GM12878 (cell line): Measurements from ENCODE around the gene TOP2A. TPM values are rescaled to one million over a fixed set of nuclear protein-coding genes. Genes with fewer than 3 reads are reported as not detected.

ENCODE experiments used
- ATAC-seq: fragments of 200-7000 bp; cut with Tn5 transposase; 3 replicates; pipeline ENCODE4 v1.9.1; 2020; ENCODE audit warnings: mild to moderate bottlenecking, moderate library complexity
- BruUV-seq: library from RNA; stranded (reverse); fragments of 400-500 nt; replicated peaks from 2 replicates; lab custom pipeline; 2021; lab: Mats Ljungman, UMichigan
- CTCF ChIA-PET: fragments of 300-600 bp; sonication (Branson Sonifier 250); formaldehyde crosslinking; extraction: SDS; loops from one replicate; lab custom pipeline; 2021; ENCODE audit warnings: inconsistent platforms; lab: Yijun Ruan, JAX
- POLR2A ChIA-PET: fragments of 350-600 bp; formaldehyde crosslinking; extraction: SDS; loops from one replicate; lab custom pipeline; 2021; ENCODE audit warnings: inconsistent platforms; lab: Charles Lee
- RAD21 ChIA-PET: fragments of 300-600 bp; sonication (Branson Sonifier 250); formaldehyde crosslinking; loops from one replicate; lab custom pipeline; 2023; ENCODE audit warnings: antibody characterized with exemption; ENCODE audit not compliant: unreplicated experiment; lab: Charles Lee
- SMC1A ChIA-PET: fragments of 300-600 bp; sonication (Branson Sonifier 250); formaldehyde crosslinking; loops from one replicate; lab custom pipeline; 2023; ENCODE audit not compliant: unreplicated experiment, uncharacterized antibody; lab: Charles Lee
- DNase-seq: peaks from one replicate; pipeline ENCODE4 v3.0.0-alpha.2; 2011; ENCODE audit warnings: low read depth, low spot score
- FAIRE-seq: peaks from 3 replicates; lab custom pipeline; 2011; peaks lifted over from hg19 to GRCh38; lab: Jason Lieb, UNC
- H2AFZ ChIP-seq: 2 replicates; pipeline ENCODE4 v1.6.0; 2011; ENCODE audit warnings: low read depth, low read length, control low read depth; ENCODE audit not compliant: control insufficient read depth
- H3K27ac ChIP-seq: 2 replicates; pipeline ENCODE4 v1.5.1; 2011; ENCODE audit warnings: control low read depth; ENCODE audit not compliant: control insufficient read depth, insufficient read depth
- H3K27me3 ChIP-seq, 2 experiments: replicated peaks in 1 of 2; 2 replicates each; pipeline versions ENCODE4 v1.6.0 to v1.6.1; 2011; ENCODE audit warnings: low read length in 1 of 2; ENCODE audit not compliant: control insufficient read depth in 2 of 2, insufficient read depth in 2 of 2
- H3K36me3 ChIP-seq, 2 experiments: 2 replicates each; pipeline ENCODE4 v1.5.1; 2011; ENCODE audit warnings: low read length in 1 of 2; ENCODE audit not compliant: control insufficient read depth in 2 of 2, insufficient read depth in 2 of 2
- H3K4me1 ChIP-seq: 2 replicates; pipeline ENCODE4 v1.6.1; 2011; ENCODE audit warnings: mild to moderate bottlenecking, low read length, moderate library complexity, mixed read lengths; ENCODE audit not compliant: control insufficient read depth, insufficient read depth
- H3K4me2 ChIP-seq: 2 replicates; pipeline ENCODE4 v1.6.0; 2011; ENCODE audit warnings: control low read depth; ENCODE audit not compliant: control insufficient read depth, insufficient read depth
- H3K4me3 ChIP-seq: fragments of 200-600 bp; sonication (generic); 2 replicates; pipeline ENCODE4 v1.5.1; 2016
- H3K79me2 ChIP-seq: 2 replicates; pipeline ENCODE4 v1.6.0; 2011; ENCODE audit warnings: low read length; ENCODE audit not compliant: control insufficient read depth, insufficient read depth
- H3K9ac ChIP-seq: 2 replicates; pipeline ENCODE4 v1.8.0; 2011; ENCODE audit warnings: low read length, control low read depth, mixed read lengths; ENCODE audit not compliant: control insufficient read depth, insufficient read depth
- H3K9me3 ChIP-seq: replicated peaks from 3 replicates; pipeline ENCODE4 v1.5.1; 2011; ENCODE audit warnings: mild to moderate bottlenecking, low read length; ENCODE audit not compliant: control insufficient read depth, insufficient read depth
- H4K20me1 ChIP-seq: 2 replicates; pipeline ENCODE4 v1.6.0; 2011; ENCODE audit not compliant: control insufficient read depth, insufficient read depth
- CEBPB ChIP-seq, 2 experiments: fragments of 150-350 bp in 1 of 2; IDR thresholded peaks; 2 replicates each; pipeline ENCODE4 v1.6.1; 2012 to 2014; ENCODE audit warnings: low read depth in 2 of 2, low read length in 2 of 2, borderline replicate concordance in 1 of 2, inconsistent platforms in 1 of 2
- CHD1 ChIP-seq: IDR thresholded peaks from 2 replicates; pipeline ENCODE4 v1.6.1; 2012; ENCODE audit warnings: low read depth, low read length, improper control_type of control experiment
- DPF2 ChIP-seq: fragments of 450-650 bp; IDR thresholded peaks from 2 replicates; pipeline ENCODE4 v1.6.1; 2017; ENCODE audit warnings: mild to moderate bottlenecking
- EZH2 ChIP-seq: IDR thresholded peaks from 2 replicates; pipeline ENCODE4 v1.6.1; 2012; ENCODE audit warnings: low read depth, mild to moderate bottlenecking, control low read depth, inconsistent platforms, low read length, borderline replicate concordance; ENCODE audit not compliant: control insufficient read depth
- HDAC6 ChIP-seq: fragments of 200-600 bp; sonication (generic); IDR thresholded peaks from one replicate; pipeline ENCODE4 v1.8.0; 2017; ENCODE audit warnings: antibody characterized with exemption; ENCODE audit not compliant: unreplicated experiment
- LARP7 ChIP-seq: fragments of 450-650 bp; IDR thresholded peaks from 2 replicates; pipeline ENCODE4 v1.6.1; 2017; ENCODE audit warnings: mild to moderate bottlenecking
- MLLT1 ChIP-seq: fragments of 450-650 bp; IDR thresholded peaks from 2 replicates; pipeline ENCODE4 v1.6.1; 2016; ENCODE audit warnings: mild to moderate bottlenecking
- PAX5 ChIP-seq: IDR thresholded peaks from 2 replicates; pipeline ENCODE4 v1.6.1; 2011; ENCODE audit warnings: low read depth, low read length, borderline replicate concordance
- SKIL ChIP-seq: fragments of 450-650 bp; IDR thresholded peaks from 2 replicates; pipeline ENCODE4 v1.6.1; 2017; ENCODE audit warnings: mild to moderate bottlenecking, low read depth, inconsistent platforms; ENCODE audit not compliant: poor library complexity, severe bottlenecking
- SMC3 ChIP-seq: IDR thresholded peaks from 2 replicates; pipeline ENCODE4 v1.6.1; 2011; ENCODE audit warnings: low read length, improper control_type of control experiment, borderline replicate concordance
- TAF1 ChIP-seq: IDR thresholded peaks from 2 replicates; pipeline ENCODE4 v1.6.1; 2011; ENCODE audit warnings: mild to moderate bottlenecking, low read depth, low read length, borderline replicate concordance
- TBL1XR1 ChIP-seq: IDR thresholded peaks from 2 replicates; pipeline ENCODE4 v1.6.1; 2012; ENCODE audit warnings: low read depth, low read length, improper control_type of control experiment
- YBX1 ChIP-seq: fragments of 450-650 bp; IDR thresholded peaks from 2 replicates; pipeline ENCODE4 v1.6.1; 2016; ENCODE audit warnings: antibody characterized with exemption
- YY1 ChIP-seq: IDR thresholded peaks from 2 replicates; pipeline ENCODE4 v1.6.1; 2011; ENCODE audit warnings: low read depth, mild to moderate bottlenecking, low read length
- WGBS: methylation state at CpG from one replicate; pipeline ENCODE4 v1.1.6; 2016; ENCODE audit warnings: low lambda C conversion rate; ENCODE audit not compliant: insufficient replicate concordance, insufficient coverage; ENCODE audit errors: missing lambda C conversion rate; 5-methylcytosine and 5-hydroxymethylcytosine counted together
- in situ Hi-C: fragments of 300-500 bp; cut with MboI; formaldehyde crosslinking; loops from 9 replicates; pipeline ENCODE4 v1.14.3; 2018; ENCODE audit warnings: mixed read lengths
- intact Hi-C: fragments of 100-400 bp; cut with micrococcal nuclease; formaldehyde crosslinking; loops from one replicate; pipeline ENCODE4 v1.14.2; 2022; ENCODE audit not compliant: unreplicated experiment
- polyA plus RNA-seq, 11 experiments: library from polyadenylated mRNA; depleted of rRNA in 4 of 11; unstranded in 6 of 11; stranded (reverse) in 5 of 11; fragments of >200 nt; fragmentation: Nextera tagmentation in 4 of 11; fragmentation: Illumina TruSeq in 1 of 11; extraction: Ambion mirVana in 4 of 11; extraction: Trizol in 1 of 11; gene quantifications; 1 replicate in 1 of 11; 2 replicates in 10 of 11; pipeline versions ENCODE4 v1.2.1 to v1.2.3, GENCODE V29; 2011 to 2016; ENCODE audit warnings: inconsistent platforms in 2 of 11, missing spikeins in 2 of 11, low read depth in 1 of 11
- total RNA-seq, 4 experiments: library from RNA; depleted of rRNA in 3 of 4; stranded (reverse); fragments of >200 nt in 3 of 4; fragmentation: Illumina TruSeq in 1 of 4; extraction: Trizol in 1 of 4; gene quantifications; 2 replicates each; pipeline versions ENCODE4 v1.2.1 to v1.2.3, GENCODE V29; 2013 to 2021

The TOP2A gene
- total and polyA plus RNA-seq, 10 of the 15 experiments (the other 5 are each of a cell fraction or from before 2014, with no cell fraction given) = 117 to 275 (median 232) TPM

GRCh38 chr17:40366076-40366860 lies 51.4 kb downstream of the TOP2A start:
- Histone ChIP-seq H3K27ac (no peak overlapping the region), H2AFZ (no peak overlapping the region)
- WGBS = 75% methylated on average over 17 of the region's 18 CpGs
- ATAC-seq = no peak
- POLR2A ChIA-PET = interaction anchor here (0.5 kb wide), 1 partner anchor 72 kb away, joined by 3 read pairs; no protein-coding TSS in a partner anchor
- TF ChIP-seq EZH2 (no peak), CHD1 (no peak), SMC3 (no peak), TBL1XR1 (no peak), MLLT1 (no peak), YBX1 (no peak), YY1 (no peak), PAX5 (no peak), CEBPB (IDR thresholded peaks at IDR 0.05; ENCODE audit: borderline replicate concordance in 1 of 2, low read depth in 2 of 2, low read length in 2 of 2) (no peak), TAF1 (no peak), DPF2 (no peak), SKIL (no peak), LARP7 (no peak), HDAC6 (no peak)
- TF ChIP-seq, all 136 proteins: peak for 0
- FAIRE-seq (no peak), DNase-seq (no peak)
- in situ Hi-C loops (no loop called here), intact Hi-C loops (no loop called here)
- H4K20me1 ChIP-seq = no peaks in the 10 kb centered on the region
- no peak overlapping the region for H3K4me2 ChIP-seq
- ChIA-PET RAD21 (interaction anchor here (1.3 to 1.5 kb wide), 2 partner anchors 51 to 66 kb away, joined by 4 read pairs; partner anchors contain the start of gene TOP2A), CTCF (interaction anchor here (1.0 to 2.2 kb wide), 3 partner anchors 58 to 110 kb away, joined by 3 to 7 read pairs (median 4); partner anchors contain the start of gene RARA), SMC1A (interaction anchor here (1.9 kb wide), 1 partner anchor 166 kb away, joined by 7 read pairs; no protein-coding TSS in a partner anchor)
- no peak overlapping the region for H3K4me3 ChIP-seq
- no peaks in the 10 kb centered on the region for H3K79me2 ChIP-seq
- H3K9me3 ChIP-seq = no peaks in the 10 kb centered on the region; the same call in 2 of the 3 replicates
- BruUV-seq = no TSS peak
- H3K36me3 ChIP-seq = no peaks in the 10 kb centered on the region
- H3K4me1 ChIP-seq = no peaks in the 10 kb centered on the region; the same call in none of the 2 replicates
- no peaks in the 10 kb centered on the region for H3K27me3 ChIP-seq
- H3K9ac ChIP-seq = no peak overlapping the region
